ENCODE measurements around the gene APH1B. TPM values are rescaled to one million over a fixed set of nuclear protein-coding genes. Genes with fewer than 3 reads are reported as not detected.

The APH1B gene
- total RNA-seq, 1 experiment from 2014 or later: 6.2 TPM

DNA sequence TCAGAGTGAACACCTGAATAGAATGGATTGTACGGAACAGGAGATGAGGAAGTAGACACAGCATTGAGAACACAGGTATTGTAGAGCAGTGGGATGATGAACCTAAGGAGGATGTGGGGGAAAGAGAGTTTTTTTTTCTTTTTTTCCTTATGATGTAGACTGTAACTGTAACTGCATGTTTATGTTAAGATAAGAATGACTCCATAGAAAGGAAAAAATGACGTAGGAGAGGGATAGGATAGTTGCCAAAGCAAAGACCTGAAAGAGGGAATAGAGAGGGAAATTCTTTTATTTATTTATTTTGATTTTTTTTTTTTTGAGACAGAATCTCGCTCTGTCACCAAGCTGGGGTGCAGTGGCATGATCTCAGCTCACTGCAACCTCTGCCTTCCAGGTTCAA, 33.2 kb downstream of the APH1B start:
- intact Hi-C loops (cut with micrococcal nuclease; ENCODE audit: unreplicated experiment): no loop called here
- Histone ChIP-seq H3K27me3 (replicated peaks; ENCODE audit: insufficient read depth, low read depth, low read length, poor library complexity) (no peaks in the 10 kb centered on the region), H3K36me3 (ENCODE audit: insufficient read depth, low read length, poor library complexity, severe bottlenecking) (no peaks in the 10 kb centered on the region), H3K27ac (ENCODE audit: low read depth, low read length, poor library complexity, severe bottlenecking) (no peak overlapping the region), H3K4me1 (ENCODE audit: insufficient read depth, low read length, poor library complexity, severe bottlenecking) (peaks cover 5% of the 10 kb centered on the region), H3K9me3 (ENCODE audit: low read depth, low read length, poor library complexity, severe bottlenecking) (no peaks in the 10 kb centered on the region), H3K4me3 (ENCODE audit: low read depth, low read length, poor library complexity, severe bottlenecking) (no peak overlapping the region)
- DNase-seq (ENCODE audit: low spot score): no peak
- TF ChIP-seq CTCF (conservative IDR thresholded peaks at IDR 0.05; ENCODE audit: low read depth, low read length): no peak
- no peak for TF ChIP-seq EZH2 (IDR thresholded peaks at IDR 0.05; ENCODE audit: borderline replicate concordance, low read depth, low read length, poor library complexity, severe bottlenecking)
- POLR2A ChIA-PET (ENCODE audit: low non-redundant PET): no interaction called here
- BruUV-seq (replicated peaks): no TSS peak
- CTCF ChIA-PET: no interaction called here

GRCh38 chr15:63312286-63312685, 34.9 kb downstream of the APH1B start:
- CTCF ChIA-PET: interaction anchor here (0.7 kb wide), 1 partner anchor 94 kb away, joined by 4 read pairs; no protein-coding TSS in a partner anchor
- intact Hi-C loops (cut with micrococcal nuclease; ENCODE audit: unreplicated experiment): no loop called here
- POLR2A ChIA-PET (ENCODE audit: low non-redundant PET): no interaction called here

GRCh38 chr15:63313825-63314224, 36.4 kb downstream of the APH1B start:
- CTCF ChIA-PET: no interaction called here

More at GRCh38 chr15:63312286-63312685, 34.9 kb downstream of the APH1B start:
- no TSS peak for BruUV-seq (replicated peaks)
- Histone ChIP-seq H3K27ac (ENCODE audit: low read depth, low read length, poor library complexity, severe bottlenecking) (no peak overlapping the region), H3K4me3 (ENCODE audit: low read depth, low read length, poor library complexity, severe bottlenecking) (no peak overlapping the region), H3K36me3 (ENCODE audit: insufficient read depth, low read length, poor library complexity, severe bottlenecking) (no peaks in the 10 kb centered on the region), H3K9me3 (ENCODE audit: low read depth, low read length, poor library complexity, severe bottlenecking) (no peaks in the 10 kb centered on the region), H3K27me3 (replicated peaks; ENCODE audit: insufficient read depth, low read depth, low read length, poor library complexity) (no peaks in the 10 kb centered on the region), H3K4me1 (ENCODE audit: insufficient read depth, low read length, poor library complexity, severe bottlenecking) (peaks cover 5% of the 10 kb centered on the region)
- TF ChIP-seq EZH2 (IDR thresholded peaks at IDR 0.05; ENCODE audit: borderline replicate concordance, low read depth, low read length, poor library complexity, severe bottlenecking): no peak
- no peak for TF ChIP-seq CTCF (conservative IDR thresholded peaks at IDR 0.05; ENCODE audit: low read depth, low read length)
- DNase-seq (ENCODE audit: low spot score): no peak

More at GRCh38 chr15:63313825-63314224, 36.4 kb downstream of the APH1B start:
- TF ChIP-seq EZH2 (IDR thresholded peaks at IDR 0.05; ENCODE audit: borderline replicate concordance, low read depth, low read length, poor library complexity, severe bottlenecking) (no peak), CTCF (conservative IDR thresholded peaks at IDR 0.05; ENCODE audit: low read depth, low read length) (no peak)
- intact Hi-C loops (cut with micrococcal nuclease; ENCODE audit: unreplicated experiment): no loop called here
- Histone ChIP-seq H3K4me1 (ENCODE audit: insufficient read depth, low read length, poor library complexity, severe bottlenecking) (peaks cover 5% of the 10 kb centered on the region), H3K27ac (ENCODE audit: low read depth, low read length, poor library complexity, severe bottlenecking) (no peak overlapping the region), H3K9me3 (ENCODE audit: low read depth, low read length, poor library complexity, severe bottlenecking) (no peaks in the 10 kb centered on the region), H3K27me3 (replicated peaks; ENCODE audit: insufficient read depth, low read depth, low read length, poor library complexity) (no peaks in the 10 kb centered on the region), H3K36me3 (ENCODE audit: insufficient read depth, low read length, poor library complexity, severe bottlenecking) (no peaks in the 10 kb centered on the region), H3K4me3 (ENCODE audit: low read depth, low read length, poor library complexity, severe bottlenecking) (no peak overlapping the region)
- DNase-seq (ENCODE audit: low spot score): no peak
- no TSS peak for BruUV-seq (replicated peaks)
- POLR2A ChIA-PET (ENCODE audit: low non-redundant PET): no interaction called here
